HG03175 (cell line): Measurements from ENCODE around the gene PCSK5.
"Not testable (repeated sequence)": the region's sequence is repeated elsewhere in the genome, so short reads cannot be mapped to it uniquely, and the experiment has no call there.

ENCODE experiments used
- ATAC-seq: cut with Tn5 transposase; IDR thresholded peaks from one replicate; pipeline ENCODE4 v1.9.1; 2021; ENCODE audit warnings: mild to moderate bottlenecking, moderate library complexity; ENCODE audit not compliant: unreplicated experiment

The PCSK5 gene

GRCh38 chr9:76296561-76297310, 406.3 kb downstream of the PCSK5 start:
- no peak for ATAC-seq

- no peak for ATAC-seq
These were observed 407.3 kb downstream of the PCSK5 start for GRCh38 chr9:76297721-76298239.

- ATAC-seq: no peak
These were observed 408.2 kb downstream of the PCSK5 start for GRCh38 chr9:76298521-76299144.

GRCh38 chr9:76302543-76302942, 412.1 kb downstream of the PCSK5 start:
- ATAC-seq: peak; percentile 8

- peak; percentile 68 for ATAC-seq
These were observed 412.6 kb downstream of the PCSK5 start for GRCh38 chr9:76302947-76303550.

GRCh38 chr9:76307047-76307446, 416.6 kb downstream of the PCSK5 start:
- ATAC-seq: not testable (repeated sequence)

- ATAC-seq: no peak
These were observed 420.1 kb downstream of the PCSK5 start for GRCh38 chr9:76310577-76310976.

GRCh38 chr9:76310991-76311390, 420.5 kb downstream of the PCSK5 start:
- no peak for ATAC-seq

GRCh38 chr9:76311537-76311936, 421.1 kb downstream of the PCSK5 start:
- no peak for ATAC-seq

GRCh38 chr9:76313771-76314170, 423.3 kb downstream of the PCSK5 start:
- ATAC-seq: no peak

GRCh38 chr9:76314321-76314720, 423.8 kb downstream of the PCSK5 start:
- no peak for ATAC-seq

GRCh38 chr9:76316069-76316468, 425.6 kb downstream of the PCSK5 start:
- ATAC-seq: no peak

- not testable (repeated sequence) for ATAC-seq
These were observed 429.0 kb downstream of the PCSK5 start for GRCh38 chr9:76319466-76319865.

GRCh38 chr9:76321195-76321828, 430.8 kb downstream of the PCSK5 start:
- ATAC-seq: no peak

- no peak for ATAC-seq
These were observed 432.3 kb downstream of the PCSK5 start for GRCh38 chr9:76322810-76323209.

- no peak for ATAC-seq
These were observed 433.0 kb downstream of the PCSK5 start for GRCh38 chr9:76323490-76323889.

- not testable (repeated sequence) for ATAC-seq
These were observed 433.6 kb downstream of the PCSK5 start for GRCh38 chr9:76324030-76324429.

GRCh38 chr9:76330034-76330433, 439.6 kb downstream of the PCSK5 start:
- no peak for ATAC-seq

- ATAC-seq: no peak
These were observed 442.9 kb downstream of the PCSK5 start for GRCh38 chr9:76333388-76333787.

- no peak for ATAC-seq
These were observed 443.5 kb downstream of the PCSK5 start for GRCh38 chr9:76333964-76334363.

GRCh38 chr9:76336027-76336426, 445.6 kb downstream of the PCSK5 start:
- ATAC-seq: no peak
